ENCODE results near the gene TSPAN15. TPM values are rescaled to one million over a fixed set of nuclear protein-coding genes. Genes with fewer than 3 reads are reported as not detected.

The TSPAN15 gene
- total and polyA plus RNA-seq, 2 experiments from 2014 or later, result 6.6 to 10.1 TPM

GRCh38 chr10:69553328-69553727 lies 102.1 kb downstream of the TSPAN15 start:
- TF ChIP-seq CTCF (conservative IDR thresholded peaks at IDR 0.05; ENCODE audit: low read depth in 2 of 2) (no peak), ZNF331 (CRISPR knock-in tag; IDR thresholded peaks at IDR 0.05; ENCODE audit: low read depth) (no peak), CREB1 (CRISPR knock-in tag; IDR thresholded peaks at IDR 0.05; ENCODE audit: low read depth) (no peak), EZH2phosphoT487 (IDR thresholded peaks at IDR 0.05; ENCODE audit: unreplicated experiment) (no peak), ZNF462 (CRISPR knock-in tag; IDR thresholded peaks at IDR 0.05) (no peak), ZNF114 (CRISPR knock-in tag; IDR thresholded peaks at IDR 0.05) (no peak), JUNB (IDR thresholded peaks at IDR 0.05; ENCODE audit: unreplicated experiment) (no peak), EZH2 (IDR thresholded peaks at IDR 0.05; ENCODE audit: low read depth, unreplicated experiment) (no peak), POLR2AphosphoS5 (IDR thresholded peaks at IDR 0.05; ENCODE audit: low read depth) (no peak), REST (IDR thresholded peaks at IDR 0.05; ENCODE audit: unreplicated experiment) (no peak)
- H3K9me3 Mint-ChIP-seq, result peaks cover 25% of the 10 kb centered on the region
- no peak overlapping the region; the same call in 1 of the 2 replicates for H3K27ac Mint-ChIP-seq
- no peak overlapping the region for H3K4me2 ChIP-seq
- no peaks in the 10 kb centered on the region for H3K4me1 ChIP-seq (ENCODE audit: insufficient read depth)
- peaks cover 5% of the 10 kb centered on the region for H3K27me3 Mint-ChIP-seq (ENCODE audit: insufficient read depth, low read depth, poor library complexity)
- no peaks in the 10 kb centered on the region for H3K79me2 ChIP-seq (replicated peaks; ENCODE audit: insufficient read depth)
- no peaks in the 10 kb centered on the region for H3K9me2 ChIP-seq (ENCODE audit: insufficient read depth)
- no peak overlapping the region for H3K4me3 Mint-ChIP-seq
- ATAC-seq, result no peak
- peaks cover 9% of the 10 kb centered on the region; the same call in 2 of the 3 replicates for H3K36me3 Mint-ChIP-seq (ENCODE audit: low read depth)
- no peaks in the 10 kb centered on the region for H4K20me1 ChIP-seq (replicated peaks; ENCODE audit: insufficient read depth)
- H3K36me3 ChIP-seq (ENCODE audit: insufficient read depth), result peaks cover 5% of the 10 kb centered on the region; the same call in 1 of the 2 replicates
- H3K27ac ChIP-seq (ENCODE audit: low read depth), result no peak overlapping the region
- peaks cover 16% of the 10 kb centered on the region for H3K4me1 Mint-ChIP-seq
- no peaks in the 10 kb centered on the region for H3F3A ChIP-seq (replicated peaks; ENCODE audit: low read depth)
- no peak overlapping the region for H3K4me3 ChIP-seq
- DNase-seq (ENCODE audit: low spot score), result no peak
- H3K27me3 ChIP-seq (ENCODE audit: insufficient read depth), result no peaks in the 10 kb centered on the region
- H2AFZ ChIP-seq, result no peak overlapping the region

Measured in GM23338 (cell line).